ENCODE data around the gene PRDM15.
A peak's percentile ranks its signal among the peaks of the same experiment; 100 is the strongest.

PRDM15 gene

GRCh38 chr21:41883582-41883981, 4.4 kb upstream of the PRDM15 start:
- DNase-seq, result no peak

GRCh38 chr21:41881051-41881450, 1.9 kb upstream of the PRDM15 start:
- no peak for DNase-seq

DNA sequence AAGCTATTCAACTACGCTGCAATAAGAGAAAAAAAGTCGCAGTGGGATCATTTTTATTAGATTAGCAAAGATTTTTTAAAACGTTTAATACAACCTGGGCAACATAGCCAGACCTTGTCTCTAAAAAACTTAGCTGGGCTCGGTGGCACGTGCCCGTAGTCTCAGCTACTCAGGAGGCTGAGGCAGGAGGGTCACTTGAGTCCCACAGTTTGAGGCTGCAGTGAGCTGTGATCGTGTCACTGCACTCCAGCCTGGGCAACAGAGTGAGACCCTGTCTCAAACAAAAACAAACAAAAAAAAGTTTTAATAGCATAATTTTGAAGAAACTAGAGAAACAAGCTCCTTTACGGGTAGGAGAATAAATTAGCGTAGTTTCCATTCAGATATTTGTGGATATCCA, 1.0 kb upstream of the PRDM15 start:
- DNase-seq, result no peak

GRCh38 chr21:41878831-41879189, 334 bp downstream of the PRDM15 start:
- peak; percentile 79 for DNase-seq

DNA sequence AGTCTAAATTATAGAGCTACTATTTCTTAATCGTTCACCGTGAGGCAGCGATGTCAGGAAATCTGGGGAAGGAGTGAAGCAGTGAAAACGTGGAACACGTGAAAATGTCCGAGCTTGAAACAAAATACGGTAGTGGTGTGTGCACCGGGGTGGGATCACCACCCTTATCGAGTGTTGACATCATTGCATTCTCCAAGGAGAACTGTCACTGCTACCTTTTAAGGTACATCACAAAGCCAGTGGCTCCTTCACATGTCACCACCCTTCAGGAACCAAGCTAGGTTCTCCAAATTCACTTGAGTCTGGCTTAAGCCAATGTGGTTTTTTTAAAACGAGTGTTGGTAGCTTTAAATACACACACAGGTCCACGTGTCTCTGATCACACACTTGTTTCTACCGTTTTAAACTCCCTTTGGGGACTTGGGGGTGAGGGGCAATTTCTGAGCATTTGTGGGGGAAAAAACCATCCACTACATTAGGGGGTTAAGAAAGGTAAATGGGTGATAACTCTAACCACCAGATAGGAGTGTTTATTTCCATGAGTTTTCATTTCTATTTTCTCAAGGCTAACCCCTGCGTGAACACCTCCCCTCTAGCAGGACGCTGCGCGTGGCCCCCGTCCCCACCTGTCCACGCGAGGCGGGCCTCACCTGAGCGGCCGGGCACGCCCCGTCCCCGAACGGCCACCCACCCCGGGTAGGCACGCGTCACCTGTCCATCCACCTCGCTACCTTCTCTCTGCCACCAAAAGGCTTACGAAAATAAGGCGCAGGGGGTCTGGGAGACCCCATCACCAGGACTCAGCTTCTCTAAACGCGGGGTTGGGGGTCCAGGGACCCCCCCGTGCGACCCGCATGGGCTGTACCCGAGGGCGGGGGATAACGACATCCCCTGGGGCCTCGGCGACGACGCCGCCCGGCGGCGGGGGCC, 978 bp downstream of the PRDM15 start:
- peak; percentile 35 for DNase-seq

DNA sequence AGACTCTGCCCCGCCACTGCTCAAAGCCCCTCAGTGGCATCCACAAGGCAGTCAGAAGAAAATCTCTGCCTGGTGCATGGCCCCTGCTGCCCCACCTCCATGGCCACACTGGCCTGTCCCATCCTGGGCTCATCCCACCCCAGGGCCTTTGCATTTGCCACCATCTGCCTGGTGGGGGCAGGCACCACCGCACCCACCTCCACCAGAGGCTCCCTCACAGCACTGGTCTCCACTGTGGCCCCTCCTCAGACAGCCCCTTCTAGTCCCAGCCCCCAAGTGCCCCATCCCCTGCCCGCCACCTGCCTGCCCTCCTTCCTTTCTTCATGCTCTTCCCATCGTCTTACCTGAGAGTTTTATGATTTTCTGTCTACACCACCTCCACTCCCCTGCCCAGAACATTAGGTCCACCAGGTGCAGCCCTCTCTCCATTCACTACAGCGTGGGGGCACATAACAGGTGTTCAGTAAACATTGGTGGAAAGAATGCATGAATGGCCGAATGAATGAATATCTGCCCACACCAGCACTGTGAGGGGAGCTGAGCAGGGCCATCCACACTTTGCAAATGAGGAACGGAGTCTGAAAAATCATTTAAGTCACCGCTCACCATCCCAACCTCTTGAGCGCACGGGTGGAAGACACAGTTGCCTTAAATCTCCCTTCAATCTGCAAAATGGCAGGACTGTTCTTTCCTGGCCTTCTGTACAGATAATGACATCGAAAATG, 2.1 kb downstream of the PRDM15 start:
- DNase-seq, result no peak

- no peak for DNase-seq
Measured at GRCh38 chr21:41876396-41876795, 2.7 kb downstream of the PRDM15 start.

DNA sequence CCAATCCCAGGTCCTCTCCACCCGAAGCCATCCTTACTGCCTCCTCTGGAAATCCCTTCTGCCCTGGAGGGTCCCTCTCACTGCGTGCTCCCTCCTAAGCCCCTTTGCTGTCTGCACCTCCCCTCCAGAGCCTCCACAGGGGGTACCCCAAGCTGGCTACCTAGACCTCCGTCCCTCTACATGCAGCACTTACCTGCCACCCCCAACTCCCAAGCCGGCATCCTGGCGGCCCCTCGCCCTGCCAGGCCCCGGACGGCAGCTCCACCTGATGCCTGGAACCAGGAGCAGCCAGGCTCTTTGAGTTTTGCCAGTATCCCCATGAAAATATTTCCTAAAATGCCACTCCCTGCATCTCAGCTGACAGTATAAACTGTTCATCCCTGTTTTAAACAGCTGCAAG, 4.1 kb downstream of the PRDM15 start:
- DNase-seq, result no peak

- no peak for DNase-seq
Measured at GRCh38 chr21:41874611-41875010, 4.5 kb downstream of the PRDM15 start.

- no peak for DNase-seq
Measured at GRCh38 chr21:41873426-41873825, 5.7 kb downstream of the PRDM15 start.

DNA sequence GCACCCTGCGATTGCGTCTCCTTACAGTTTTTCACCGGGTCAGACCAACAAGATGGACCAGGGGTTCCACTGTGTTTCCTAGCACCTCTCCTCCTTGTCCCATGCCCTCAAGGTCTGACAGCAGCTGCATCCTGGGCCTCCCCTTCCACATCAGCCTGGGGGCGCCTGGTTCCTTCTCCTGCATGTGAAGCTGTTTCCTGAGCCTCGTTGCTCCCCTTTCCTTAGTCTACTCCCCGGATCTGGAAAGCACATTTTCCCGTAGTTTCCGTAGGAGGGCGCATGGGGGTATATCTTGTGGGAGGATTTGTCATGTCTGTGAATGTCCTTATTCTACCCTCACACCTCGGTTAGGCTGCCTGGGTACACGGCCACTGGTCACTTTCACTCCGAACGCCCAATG, 6.1 kb downstream of the PRDM15 start:
- no peak for DNase-seq

DNA sequence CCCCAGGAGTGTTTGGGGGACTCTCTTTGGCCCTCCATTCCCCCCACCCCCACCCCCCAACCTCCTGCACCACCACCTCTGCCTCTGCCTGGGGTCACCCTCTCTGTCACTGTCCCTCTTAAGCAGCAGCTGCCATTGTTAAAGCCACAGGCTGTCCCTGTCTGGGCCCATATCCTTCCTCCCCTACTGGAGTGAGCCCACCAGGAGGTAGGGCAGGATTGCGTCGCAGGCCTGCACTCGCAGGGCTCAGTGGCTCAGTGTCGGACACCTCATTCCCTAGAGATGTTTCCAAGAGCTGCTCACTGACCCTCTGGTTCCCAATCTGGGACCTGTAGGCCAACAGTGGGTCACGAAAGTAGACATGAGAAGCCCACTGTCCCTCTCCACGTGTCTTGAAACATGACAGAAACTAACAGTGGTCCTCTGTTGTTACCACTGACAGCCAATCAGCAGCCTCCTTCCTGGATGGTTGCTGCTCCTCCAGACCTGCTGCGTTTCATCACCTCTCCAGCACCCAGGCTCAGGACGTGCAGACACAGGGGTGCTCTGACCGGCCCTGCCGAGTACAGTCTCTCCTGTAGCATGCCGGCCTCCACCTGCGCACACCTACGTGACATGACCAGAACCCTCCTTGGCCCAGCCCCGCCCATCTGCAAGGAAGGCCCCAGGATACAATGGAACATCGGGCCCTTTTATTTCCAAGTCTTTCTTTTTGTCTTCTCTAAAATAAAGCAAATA, 7.7 kb downstream of the PRDM15 start:
- DNase-seq, result no peak

DNA sequence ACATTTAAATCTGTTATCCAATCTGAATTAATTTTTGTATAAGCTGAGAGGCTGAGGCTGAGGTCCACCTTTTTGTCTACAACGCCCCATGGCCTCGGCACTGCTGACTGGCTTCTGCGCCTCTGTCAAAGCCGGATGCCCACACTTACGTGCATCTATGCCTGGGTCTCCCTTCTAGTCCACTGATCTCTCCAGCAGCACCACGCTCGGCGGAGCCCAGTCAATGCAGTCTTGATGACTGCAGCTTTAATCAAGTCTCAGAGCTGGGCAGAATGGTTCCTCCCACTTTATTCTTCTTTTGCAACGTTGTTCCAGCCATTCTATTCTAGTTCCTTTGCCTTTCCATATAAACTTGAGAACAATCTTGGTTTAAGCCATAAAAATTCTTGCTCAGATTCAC, 9.4 kb downstream of the PRDM15 start:
- DNase-seq, result no peak

DNA sequence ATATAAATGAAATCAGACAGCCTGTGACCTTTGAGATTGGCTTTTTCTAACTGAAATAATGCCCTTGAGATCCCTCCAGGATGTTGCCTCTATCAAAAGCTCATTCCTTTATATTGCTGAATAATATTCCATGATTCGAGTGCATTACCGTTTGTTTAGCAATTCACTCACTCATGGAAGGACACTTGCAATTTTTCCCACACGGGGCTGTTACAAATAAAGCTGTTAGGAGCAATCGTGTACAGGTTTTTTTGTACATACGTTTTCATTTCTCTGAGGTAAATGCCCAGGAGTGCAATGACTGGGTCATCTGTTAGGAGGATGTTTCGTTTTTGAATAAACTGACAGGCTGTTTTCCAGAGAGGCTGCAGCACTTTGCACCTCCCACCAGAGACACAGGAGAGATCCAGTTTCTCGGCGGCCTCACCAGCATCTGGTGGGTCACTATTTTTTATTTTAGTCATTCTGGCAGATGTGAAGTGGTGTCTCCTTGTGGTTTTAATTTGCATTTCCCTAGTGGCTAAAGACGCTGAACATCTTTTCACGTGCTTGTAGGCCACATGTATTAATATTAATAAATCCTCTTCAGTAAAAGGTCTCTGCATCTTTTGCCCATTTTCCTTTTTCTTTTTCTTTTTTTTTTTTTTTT, 11.0 kb downstream of the PRDM15 start:
- no peak for DNase-seq

DNA sequence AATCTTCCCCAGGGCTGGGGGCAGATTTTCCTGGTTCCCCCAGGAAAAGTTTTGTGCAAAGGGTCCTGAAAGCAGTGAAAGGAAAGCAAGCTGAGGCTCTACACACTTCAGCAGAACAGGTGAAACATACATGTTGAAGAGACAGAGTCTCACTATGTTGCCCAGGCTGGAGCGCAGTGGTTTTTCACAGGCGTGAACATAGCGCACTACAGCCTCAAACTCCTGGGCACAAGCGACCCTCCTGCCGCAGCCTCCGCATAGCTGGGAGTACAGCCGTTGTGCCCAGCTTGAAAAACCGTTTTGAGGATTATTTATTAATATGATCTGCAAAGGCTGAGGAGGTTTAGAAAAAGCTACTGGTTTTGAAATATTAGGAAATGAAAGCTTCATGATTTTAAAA, 11.8 kb downstream of the PRDM15 start:
- DNase-seq, result no peak

DNA sequence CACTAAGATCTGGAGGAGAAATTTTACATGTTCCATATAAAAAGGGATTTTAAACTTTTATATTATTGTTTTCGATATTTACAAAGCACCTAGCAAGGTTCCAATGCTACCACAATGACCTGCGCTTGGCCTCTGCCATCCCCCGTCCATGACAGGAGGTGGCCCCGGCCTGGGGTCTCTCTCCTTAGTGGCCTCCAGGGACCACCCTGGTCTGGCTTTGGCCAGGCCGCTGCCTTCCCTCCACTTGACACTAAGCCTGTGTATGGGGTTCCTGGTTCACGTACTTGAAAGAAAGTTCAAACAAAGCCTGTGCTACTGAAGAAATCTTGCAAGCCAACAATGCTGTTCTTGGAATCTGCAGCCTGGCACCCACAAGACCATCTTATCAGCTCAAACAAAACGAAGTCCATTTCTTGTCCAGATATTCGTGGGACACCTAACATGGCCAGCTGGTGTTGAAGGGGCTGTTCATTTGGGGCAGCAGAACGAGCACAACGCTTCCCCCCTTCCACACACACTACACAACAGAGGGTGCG, 12.8 kb downstream of the PRDM15 start:
- DNase-seq, result no peak

GRCh38 chr21:41865002-41865777, 14.0 kb downstream of the PRDM15 start:
- DNase-seq, result no peak

GRCh38 chr21:41864311-41865001, 14.7 kb downstream of the PRDM15 start:
- no peak for DNase-seq

- DNase-seq, result no peak
Measured at GRCh38 chr21:41863439-41863740, 15.8 kb downstream of the PRDM15 start.

GRCh38 chr21:41861987-41862386, 17.2 kb downstream of the PRDM15 start:
- DNase-seq, result no peak

GRCh38 chr21:41861255-41861654, 17.9 kb downstream of the PRDM15 start:
- no peak for DNase-seq
